ENCODE data around the gene RGS6.

Gene RGS6

DNA sequence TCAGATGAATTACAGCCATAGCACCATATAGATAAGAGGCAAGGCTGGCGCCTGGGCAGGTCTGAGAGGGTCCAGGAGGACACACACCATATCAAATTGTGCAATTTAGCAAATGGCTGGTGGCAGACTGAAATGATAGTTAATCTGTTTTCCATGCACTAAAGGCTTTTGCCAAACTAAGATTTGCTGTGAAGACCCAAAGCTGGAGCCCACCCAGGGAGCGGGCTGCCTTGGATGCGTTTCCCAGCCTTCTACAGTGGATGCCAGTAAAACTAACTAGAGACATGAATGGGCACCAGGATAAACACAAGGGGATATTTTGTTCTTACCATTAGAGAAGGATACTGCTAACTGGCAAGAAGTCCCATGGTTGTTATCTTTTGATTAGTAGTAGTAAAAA, 486.6 kb downstream of the RGS6 start:
- DNase-seq, result no peak

DNA sequence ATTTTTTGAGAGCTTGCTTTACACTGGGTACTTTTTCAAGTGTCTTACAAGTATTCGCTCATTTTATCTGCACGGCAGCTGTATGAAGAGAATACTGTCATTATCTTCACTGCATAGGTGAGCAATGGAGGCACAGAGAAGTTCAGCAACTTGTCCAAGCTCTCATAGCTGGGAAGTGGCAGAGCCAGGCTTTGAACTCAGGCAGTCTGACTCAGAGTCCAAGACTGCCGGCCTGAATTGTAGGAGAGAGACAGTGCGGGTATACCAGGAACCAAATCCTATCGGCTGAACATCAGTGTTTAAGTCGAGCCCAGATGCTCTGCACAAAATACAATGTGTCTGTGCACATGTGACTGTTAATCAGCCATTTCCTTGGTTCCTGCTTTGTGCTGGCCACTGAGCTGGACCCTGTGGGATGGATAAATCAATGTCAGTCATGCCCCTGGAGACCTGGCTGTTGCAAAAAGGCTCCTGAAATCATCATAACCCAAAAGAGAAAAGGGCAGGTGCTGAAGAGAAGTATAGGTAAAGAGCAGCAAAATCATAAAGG, 487.1 kb downstream of the RGS6 start:
- DNase-seq, result no peak

DNA sequence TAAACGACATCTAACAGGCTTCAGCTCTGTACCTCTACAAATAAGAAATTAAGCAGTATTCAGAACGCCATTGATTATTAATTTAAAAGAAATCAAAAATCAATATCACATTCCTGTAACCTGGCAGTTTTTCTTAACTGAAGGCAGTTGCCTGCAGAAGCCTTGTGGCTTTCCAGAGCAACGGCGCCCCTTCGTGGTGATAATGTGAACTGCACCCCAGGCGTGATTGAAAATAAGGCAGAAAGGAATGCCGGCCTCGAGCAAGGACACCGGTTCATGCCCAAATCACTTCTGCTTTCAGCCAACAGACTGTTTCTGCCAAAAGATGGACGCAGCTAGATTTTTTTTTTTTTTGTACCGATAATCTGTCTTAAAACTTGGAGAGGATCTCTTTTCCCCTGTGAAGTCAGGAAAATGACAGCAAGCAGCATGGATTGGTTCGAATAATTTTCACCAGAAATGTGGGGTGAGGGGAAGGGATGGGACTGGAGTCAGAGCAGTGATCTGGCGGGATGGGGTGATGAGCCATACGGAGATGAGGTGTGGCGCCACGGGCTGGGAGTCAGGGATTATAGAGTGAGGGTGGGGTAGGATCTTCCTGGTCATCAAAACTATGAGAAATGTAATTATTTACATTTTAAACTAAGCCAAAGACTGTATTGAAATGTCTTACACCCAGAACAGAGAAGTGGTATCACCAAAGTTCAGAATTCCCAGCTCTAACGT, 488.7 kb downstream of the RGS6 start:
- DNase-seq, result peak; percentile 64

DNA sequence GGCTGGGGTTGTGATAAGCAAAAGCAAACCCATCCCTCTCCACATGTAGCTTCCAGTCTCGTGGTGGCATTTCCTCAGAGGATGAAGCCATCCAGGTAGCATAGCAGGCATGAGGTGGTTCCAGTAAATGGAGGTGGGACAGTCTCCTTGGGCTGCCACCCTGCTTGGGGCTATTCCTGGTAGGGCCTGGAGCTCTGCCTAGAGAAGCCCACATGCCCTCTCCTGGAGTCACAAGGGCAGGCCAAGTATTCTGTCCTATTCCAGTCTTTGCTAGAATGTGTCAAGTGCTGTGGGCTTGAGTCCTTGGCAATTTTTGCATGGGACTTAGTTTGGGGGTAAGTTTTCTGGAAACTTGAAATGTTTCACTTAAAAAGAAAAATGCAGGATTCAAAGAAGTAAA, 491.7 kb downstream of the RGS6 start:
- no peak for DNase-seq

DNA sequence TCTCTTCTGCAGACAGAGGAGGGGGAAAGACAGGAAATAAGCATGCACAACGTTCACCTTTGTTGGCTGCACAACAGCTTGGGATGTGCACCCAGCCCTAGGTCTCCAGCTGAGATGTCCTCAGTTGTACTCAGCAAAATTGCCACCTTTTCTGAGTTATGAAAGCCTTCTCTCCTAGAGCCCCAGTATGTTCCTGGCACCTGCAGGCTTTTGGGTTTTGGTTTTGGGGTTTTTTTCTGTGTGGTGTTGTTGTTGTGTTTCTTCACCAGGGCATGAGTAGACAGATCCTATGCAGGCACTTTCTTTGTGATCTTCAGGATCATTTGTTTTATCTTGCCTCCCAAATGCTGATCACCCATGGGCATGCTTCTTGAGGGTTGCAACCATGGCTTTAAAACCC, 498.2 kb downstream of the RGS6 start:
- DNase-seq, result no peak

DNA sequence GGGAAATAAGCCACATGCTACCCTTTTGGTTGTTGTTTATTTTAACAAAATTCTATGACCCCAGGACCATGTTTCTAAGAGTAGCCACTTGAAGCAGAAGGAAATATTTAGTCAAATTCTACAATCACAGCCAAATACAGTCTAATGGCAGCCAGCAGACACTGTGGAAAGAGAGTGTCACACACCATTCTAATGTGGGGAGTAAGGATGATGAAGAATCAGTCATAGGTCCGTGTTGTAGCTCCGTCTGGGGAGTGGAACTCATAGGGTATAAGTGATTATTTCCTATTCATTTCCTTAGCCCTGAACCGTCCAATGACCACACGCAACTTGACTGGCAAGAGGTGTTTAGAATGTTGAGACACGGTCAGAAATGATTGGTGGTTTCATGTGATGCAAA, 500.5 kb downstream of the RGS6 start:
- no peak for DNase-seq

DNA sequence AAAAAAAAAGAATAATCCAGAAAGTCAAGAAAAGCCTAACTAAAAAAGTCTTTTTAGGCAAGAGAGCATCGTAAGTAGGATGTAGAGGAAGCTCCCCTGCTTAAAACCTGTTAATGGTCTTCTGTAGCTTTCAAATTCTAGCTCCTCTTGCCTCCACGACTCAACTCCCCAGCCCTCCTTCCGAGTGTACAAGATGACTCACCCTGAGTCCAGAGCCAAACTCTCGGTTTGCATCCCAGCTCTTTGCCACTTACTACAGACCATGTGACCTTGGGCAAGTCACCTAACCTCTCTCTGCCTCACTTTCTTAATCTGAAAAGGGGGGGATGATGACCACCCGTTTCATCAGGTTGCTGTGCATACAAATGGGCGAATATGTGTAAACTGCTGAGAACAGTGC, 501.3 kb downstream of the RGS6 start:
- DNase-seq, result no peak

DNA sequence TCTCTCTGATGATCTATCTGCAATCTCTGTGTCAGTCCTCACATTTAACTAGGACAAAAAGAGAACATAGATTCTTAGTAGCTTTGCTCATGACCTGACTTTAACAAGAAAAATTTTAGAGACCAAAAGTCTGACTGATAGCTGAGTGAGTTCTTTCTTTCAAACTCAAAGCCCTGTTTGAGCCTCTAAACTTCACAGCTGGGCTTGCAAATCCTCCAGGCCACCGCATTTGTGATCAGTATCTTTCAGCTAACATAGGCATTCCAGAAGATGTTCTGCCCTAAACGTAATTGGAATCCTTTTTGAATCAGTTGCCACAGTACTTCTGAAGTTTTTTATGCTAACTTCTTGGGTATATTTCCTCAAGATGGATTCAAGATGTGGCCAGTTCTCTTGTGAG, 502.6 kb downstream of the RGS6 start:
- DNase-seq, result no peak

DNA sequence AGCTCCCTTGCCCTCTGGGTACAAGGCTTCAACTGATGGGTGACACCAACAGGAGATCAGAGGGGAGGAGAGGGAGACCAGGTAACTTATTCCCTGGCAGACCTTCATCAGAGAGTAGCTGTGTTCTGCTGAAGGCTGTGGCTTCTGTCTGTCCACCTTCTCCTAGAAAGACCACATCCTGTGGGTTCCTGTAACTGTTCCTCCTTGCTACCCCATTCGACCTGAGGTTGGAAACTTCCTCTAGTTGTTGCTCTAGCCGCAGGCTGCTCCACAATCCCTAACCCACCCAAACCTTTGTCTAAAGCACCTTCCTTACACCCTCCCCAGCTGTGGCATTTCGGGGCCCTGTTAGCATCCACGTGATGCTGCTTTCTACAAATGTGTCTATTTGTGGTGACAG, 507.5 kb downstream of the RGS6 start:
- DNase-seq, result no peak

DNA sequence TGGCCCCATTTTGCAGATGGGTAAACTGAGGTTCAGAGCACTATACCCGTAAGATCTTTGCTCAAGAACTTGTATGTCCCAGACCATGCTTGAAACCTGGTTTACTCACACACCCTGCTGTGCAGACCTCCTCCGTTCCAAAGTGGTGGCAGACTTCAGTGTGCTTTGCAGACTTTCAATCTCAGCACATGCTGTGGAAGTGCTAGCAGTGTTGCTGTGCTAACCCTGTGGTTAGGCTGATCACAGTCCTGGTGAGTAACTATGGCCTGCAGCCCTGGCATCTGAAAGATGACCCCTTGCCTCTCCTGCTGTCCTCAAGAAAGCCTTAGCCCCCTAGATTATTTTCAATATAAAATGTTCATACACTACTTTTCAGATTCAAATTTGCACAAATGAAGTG, 511.0 kb downstream of the RGS6 start:
- DNase-seq, result no peak

DNA sequence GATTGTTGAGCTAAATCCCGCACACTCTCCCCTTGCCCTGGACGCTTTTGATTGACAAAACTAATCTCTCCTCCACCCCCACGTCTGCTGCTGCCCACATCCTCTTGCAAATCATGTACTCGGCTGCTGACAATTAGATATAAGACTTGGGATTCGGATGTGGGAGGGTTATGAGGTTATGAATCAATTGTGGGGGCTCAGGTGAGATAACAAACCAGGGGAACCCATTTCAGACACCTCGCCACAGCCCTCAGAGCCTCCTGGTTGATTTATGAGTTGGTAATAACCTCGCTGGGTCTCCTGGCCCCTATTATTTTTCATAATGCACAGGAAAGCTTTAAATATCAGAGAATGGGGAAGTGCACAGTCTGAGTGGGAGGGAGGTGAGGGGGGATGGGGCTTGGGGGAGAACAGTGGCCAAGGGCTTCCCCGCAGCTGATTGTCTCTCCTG, 511.8 kb downstream of the RGS6 start:
- DNase-seq, result peak; percentile 35

DNA sequence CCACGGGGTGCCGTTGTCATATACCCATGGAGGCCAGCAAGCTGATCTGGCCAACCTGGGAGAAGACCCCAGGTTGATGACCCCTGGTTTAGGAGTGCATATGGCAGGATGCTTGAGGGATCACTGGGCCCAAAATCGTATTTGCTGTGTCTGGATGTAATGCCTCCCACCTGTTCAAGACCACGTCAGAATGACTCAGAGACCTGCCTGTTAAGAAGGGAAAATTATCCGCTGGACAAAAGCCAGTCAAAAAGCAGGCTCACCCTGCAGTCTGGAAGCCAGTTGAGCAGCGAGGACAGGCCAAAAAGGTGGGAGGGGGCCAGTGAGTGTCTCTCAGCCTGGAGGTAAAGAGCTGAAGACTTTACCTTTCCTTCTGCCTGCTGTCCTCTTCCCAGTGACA, 512.5 kb downstream of the RGS6 start:
- DNase-seq, result no peak

DNA sequence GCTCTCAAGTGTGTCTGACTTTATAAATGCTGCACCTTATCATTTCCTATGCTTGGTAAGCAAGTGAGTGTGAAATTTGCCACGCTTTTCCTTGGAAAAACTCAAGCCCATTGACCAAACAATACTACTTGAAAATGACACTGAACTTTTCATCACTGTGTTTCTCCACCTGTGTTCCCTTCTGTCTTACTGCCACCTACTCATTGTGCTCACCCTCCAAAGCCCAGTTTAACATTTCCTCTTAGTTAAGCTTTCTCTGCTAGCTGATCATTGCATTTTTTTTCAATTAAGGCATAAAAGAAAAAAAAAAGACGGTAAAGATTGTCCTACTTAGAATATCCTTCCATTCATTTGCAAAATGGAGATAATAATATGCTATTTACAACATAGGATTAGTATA, 516.0 kb downstream of the RGS6 start:
- DNase-seq, result no peak

DNA sequence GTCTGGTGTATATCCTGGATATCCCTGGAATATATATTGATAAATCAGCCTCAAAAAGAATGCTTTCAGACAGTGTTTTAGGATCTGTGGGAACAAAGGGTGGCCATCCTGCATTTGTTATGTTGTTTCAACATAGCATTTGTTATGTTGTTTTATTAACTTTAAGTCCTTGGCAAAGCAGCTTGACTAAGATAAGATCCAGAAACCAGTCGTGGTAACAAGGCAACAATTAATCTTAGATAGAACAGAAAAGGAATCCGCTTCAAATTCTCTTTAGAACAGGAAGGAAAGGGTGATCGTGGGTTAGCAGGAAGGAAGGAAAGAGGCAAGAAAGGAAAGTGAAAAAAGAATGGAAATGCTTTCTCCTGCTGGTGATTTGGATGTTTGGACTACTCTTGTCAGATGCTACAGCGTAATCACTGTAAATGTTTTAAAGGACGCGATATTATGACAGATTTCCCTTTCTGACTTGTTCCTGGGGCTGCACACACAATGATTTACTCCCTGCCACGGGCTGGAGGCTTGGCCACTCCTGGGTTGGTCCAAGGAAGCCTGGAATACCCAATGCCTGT, 518.3 kb downstream of the RGS6 start:
- no peak for DNase-seq

DNA sequence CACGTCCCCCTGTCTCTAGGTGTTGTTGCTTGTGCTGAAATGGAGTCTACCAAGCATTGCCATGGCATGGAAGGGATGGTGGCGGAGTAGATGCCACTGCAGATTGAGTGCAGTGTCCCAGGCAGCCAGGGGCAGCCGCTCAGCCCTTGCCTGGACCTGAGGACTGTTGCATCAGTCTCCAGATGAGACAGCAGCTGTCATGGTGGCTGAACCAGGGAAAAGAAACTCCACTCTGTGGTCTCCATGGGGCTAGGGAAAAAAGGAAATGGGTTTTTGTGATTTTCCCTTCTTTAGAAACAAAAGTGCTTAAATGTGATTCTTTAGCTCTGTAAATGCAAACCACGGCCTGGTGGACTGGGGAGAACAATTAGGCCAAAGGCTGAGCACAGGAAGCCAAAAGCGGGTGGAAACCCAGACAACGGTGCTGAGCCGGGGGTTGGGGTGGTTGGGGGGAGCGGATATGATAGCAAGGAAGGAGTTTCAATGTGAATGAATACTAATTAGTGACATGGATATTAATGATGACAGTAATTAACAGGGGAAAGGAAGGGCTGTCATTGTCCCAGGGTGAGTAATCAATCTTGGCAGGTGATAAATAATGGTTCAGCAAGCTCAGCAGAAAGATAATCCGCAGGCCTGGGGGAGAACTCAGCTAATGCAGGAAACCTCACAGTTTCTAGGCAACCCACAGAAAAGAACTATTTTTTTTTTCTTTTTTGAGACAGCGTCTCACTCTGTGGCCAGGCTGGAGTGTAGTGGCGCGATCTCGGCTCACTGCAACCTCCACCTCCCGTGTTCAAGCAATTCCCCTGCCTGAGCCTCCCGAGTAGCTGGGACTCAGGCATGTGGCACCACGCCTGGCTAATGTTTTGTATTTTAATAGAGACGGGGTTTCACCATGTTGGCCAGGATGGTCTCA, 519.1 kb downstream of the RGS6 start:
- DNase-seq, result peak; percentile 11

DNA sequence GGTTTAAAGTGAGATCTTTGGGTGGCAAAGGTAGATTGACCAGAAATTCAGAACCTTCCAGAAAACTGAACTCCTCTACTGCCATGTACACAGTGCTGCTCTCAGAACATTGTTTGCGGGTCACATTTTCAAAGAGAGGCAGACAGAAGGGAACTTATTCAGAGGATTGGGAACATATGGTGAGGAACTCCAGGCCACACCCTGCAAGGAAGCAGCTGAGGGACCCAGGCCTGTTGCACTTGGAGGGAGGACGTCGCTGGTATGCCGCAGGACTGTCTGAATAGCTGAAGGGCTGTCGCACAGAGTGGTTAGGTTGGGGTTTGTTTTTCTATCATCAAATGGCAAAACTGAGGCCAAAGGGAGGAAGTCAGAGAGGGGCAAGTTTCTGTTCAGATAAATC, 520.5 kb downstream of the RGS6 start:
- no peak for DNase-seq

DNA sequence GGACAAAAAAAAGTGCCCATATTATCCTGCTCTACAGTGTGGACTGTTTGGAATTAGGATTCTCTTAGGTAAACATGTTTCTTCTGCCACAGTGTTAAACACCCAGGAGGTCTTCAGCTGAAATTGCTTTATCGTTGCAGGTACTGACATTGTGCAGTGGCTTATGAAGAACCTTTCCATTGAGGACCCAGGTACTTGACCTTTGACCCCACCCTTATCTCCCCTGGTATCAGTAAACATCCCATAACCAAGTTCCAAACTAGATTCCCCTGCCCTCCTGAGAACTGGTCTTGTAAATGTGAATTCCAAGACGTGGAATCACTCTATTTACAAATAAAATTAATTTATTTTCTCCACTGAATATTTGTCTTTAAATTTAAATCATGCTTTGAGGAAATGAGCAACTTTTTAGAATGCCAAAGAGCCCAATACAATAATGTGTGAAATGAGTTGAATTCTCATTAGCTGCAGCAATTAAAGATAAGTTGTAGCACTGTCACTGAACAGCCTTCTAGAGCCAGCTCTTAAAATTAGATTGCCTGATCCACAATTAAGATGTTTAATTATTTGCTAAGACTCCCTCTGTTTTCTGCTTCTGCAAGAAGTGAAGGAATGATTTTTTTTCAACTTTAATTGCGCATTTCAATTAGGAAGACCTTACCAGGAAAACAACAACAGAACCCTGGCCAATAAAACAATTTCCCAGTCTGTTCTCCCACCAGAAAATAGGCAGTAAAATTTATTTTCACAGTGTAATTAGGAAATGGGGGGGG, 522.3 kb downstream of the RGS6 start:
- DNase-seq, result no peak

DNA sequence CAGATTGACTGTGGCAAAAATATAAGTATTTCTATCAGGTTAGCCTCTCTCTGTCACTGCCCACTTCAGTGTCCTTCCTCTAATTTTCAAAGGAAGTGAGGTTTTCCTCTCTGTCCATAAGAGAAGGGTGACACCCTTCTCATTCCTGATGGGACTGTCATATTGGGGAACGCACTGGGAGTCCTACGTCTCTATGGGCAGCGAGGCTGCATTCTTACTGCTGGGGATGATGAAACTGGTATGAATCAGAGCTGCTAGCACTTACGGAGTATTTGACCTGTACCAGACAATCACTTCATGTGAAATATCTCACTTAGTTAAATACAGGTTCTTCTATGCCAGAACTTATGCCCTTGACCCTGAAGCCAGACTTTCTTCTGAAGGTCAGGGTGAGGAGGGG, 525.4 kb downstream of the RGS6 start:
- no peak for DNase-seq

DNA sequence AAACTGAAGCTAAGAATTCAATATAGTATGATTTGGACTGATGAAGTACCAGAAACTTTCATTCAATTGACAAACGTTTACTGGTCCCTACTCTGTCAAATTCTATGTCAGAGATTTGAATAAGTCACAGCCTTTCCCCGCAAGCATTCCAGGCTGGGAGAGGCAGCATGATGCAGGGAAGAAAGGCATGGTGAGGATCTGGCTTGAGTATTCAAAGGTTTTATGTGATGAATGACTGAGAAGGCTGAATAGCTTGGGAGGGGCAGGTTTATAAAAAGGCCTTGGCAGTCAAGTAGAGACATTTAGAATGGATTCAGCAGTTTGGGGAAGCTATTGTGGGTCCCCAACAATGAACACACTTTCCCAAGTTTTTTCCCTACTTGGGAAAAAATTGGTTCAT, 529.8 kb downstream of the RGS6 start:
- no peak for DNase-seq

DNA sequence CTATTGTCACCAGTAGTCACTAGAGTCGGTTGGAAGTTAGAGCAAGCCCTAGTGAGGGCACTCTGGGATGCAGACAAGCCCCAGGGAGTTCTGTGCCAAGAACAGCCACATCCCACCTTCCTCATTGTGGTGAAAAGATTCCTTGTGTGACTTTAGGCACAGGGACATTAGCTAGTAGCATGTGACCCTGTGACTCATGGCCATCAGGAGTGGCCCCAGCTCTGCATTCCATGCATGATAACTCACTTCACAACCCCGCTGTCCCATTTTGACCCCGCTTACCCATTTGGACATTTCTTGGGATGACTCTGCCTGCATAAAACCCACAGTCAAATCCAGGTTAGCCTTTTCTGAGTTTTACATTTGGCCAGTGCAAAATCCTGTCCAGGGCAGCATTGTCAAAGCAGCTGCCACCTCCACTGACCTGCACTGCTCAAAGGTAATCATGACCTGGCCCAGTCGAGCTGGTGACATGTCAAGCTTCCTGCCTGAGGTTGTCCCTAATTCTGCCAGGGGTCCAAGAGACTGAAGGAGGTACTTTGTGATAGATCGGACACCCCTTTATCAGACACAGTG, 531.1 kb downstream of the RGS6 start:
- no peak for DNase-seq

DNA sequence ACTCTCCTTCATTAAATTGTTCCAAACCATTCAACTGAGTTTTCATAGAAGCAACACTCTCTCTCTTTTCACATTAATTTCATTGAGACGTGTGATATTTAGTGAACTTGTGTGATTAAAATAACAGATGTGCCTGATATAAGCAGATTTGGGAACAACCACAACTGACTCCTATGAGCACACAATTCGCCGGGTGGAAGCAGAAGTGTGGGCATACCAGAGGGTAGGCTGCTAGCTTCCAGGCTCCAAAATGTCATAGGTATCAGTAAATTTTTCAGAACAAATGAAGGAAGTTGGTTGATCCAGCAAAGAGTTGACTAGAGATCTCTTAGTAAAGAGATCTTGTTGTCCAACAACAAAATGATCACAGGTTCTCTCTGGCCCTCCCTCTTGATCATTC, 532.0 kb downstream of the RGS6 start:
- DNase-seq, result no peak

DNA sequence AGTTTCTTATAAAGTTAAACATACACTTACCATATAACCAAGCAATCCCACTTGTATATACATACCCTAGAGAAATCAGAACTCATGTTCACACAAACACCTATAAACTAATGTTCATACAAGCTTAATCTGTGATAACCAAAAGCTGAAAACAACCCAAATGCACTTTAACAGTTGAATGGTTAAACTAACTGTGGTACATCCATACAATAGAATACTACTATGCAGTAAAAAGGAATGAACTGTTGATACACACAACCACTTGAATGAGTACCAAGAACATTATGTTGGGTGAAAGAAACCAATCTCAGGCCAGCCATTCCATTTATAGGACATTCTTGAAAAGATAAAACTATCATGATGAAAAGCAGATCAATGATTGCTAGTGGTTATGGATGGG, 534.1 kb downstream of the RGS6 start:
- no peak for DNase-seq

DNA sequence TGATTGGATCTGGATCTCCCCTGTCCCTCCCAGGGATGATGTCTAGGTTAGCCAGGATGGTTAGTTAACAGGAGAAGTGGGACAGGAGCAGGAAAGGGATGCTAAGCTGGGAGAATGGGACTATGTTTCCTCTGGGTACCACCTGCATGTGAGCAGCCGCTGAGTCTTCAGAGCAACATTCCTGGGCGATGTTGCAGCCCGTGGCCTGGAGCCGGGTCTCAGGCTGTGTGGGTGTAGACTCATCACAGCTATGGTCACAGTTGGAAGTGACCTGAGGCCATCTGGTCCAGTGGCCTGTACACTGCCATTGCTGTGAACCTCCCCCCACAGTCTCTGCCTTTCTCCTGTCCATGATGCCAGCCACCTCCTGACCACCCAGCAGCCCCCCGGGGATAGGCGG, 539.1 kb downstream of the RGS6 start:
- no peak for DNase-seq

Data from activated T-cell treated with anti-CD3 and anti-CD28 coated beads for 4 hours (primary cell).